Esophagus muscularis mucosa (tissue), 4 donors: ENCODE results near the gene MTHFD2L. TPM values are rescaled to one million over a fixed set of nuclear protein-coding genes. Genes with fewer than 3 reads are reported as not detected.

Experiments used
- DNase-seq: peaks from one replicate; pipeline ENCODE4 v3.0.0-alpha.2; 2017; ENCODE audit errors: extremely low spot score
- H3K27ac ChIP-seq, 4 donors: fragments of 200-600 bp; sonication (generic); replicated peaks in 1 of 4; 1 replicate in 3 of 4; 2 replicates in 1 of 4; pipeline ENCODE4 v1.5.1; 2016 to 2019; ENCODE audit warnings: mild to moderate bottlenecking in 1 of 4
- H3K27me3 ChIP-seq, 4 donors: fragments of 200-600 bp; sonication (generic); one replicate each; pipeline versions ENCODE4 v1.5.1 to v1.6.0; 2016 to 2019
- H3K36me3 ChIP-seq, 4 donors: fragments of 200-600 bp; sonication (generic); one replicate each; pipeline ENCODE4 v1.5.1; 2016 to 2019
- H3K4me1 ChIP-seq, 4 donors: fragments of 200-600 bp; sonication (generic); one replicate each; pipeline ENCODE4 v1.5.1; 2016 to 2019
- H3K4me3 ChIP-seq, 4 donors: fragments of 200-600 bp; sonication (generic); 1 replicate in 2 of 4; 2 replicates in 2 of 4; pipeline ENCODE4 v1.5.1; 2016 to 2019; ENCODE audit warnings: mild to moderate bottlenecking in 4 of 4, moderate library complexity in 1 of 4
- H3K9me3 ChIP-seq, 4 donors: fragments of 200-600 bp; sonication (generic); 1 replicate in 3 of 4; 2 replicates in 1 of 4; pipeline ENCODE4 v1.5.1; 2016 to 2019
- CTCF ChIP-seq, 3 experiments: fragments of 200-600 bp in 2 of 3; fragments of 450-650 bp in 1 of 3; sonication (generic) in 2 of 3; IDR thresholded peaks; one replicate each; pipeline ENCODE4 v1.5.1; 2017 to 2019; ENCODE audit warnings: antibody characterized with exemption in 3 of 3, mild to moderate bottlenecking in 2 of 3, moderate library complexity in 1 of 3
- EP300 ChIP-seq: sonication (generic); formaldehyde crosslinking; IDR thresholded peaks from one replicate; pipeline ENCODE4 v1.6.1; 2017; ENCODE audit warnings: antibody characterized with exemption
- POLR2A ChIP-seq: fragments of 450-650 bp; IDR thresholded peaks from one replicate; pipeline ENCODE4 v1.6.1; 2017; ENCODE audit warnings: antibody characterized with exemption, moderate library complexity, mild to moderate bottlenecking, low read depth
- POLR2AphosphoS5 ChIP-seq, 2 donors: sonication (generic); formaldehyde crosslinking; IDR thresholded peaks; one replicate each; pipeline ENCODE4 v1.6.1; 2017; ENCODE audit warnings: antibody characterized with exemption in 2 of 2
- WGBS: methylation state at CpG from one replicate; pipeline ENCODE4 v1.1.5; 2018; 5-methylcytosine and 5-hydroxymethylcytosine counted together
- intact Hi-C: fragments of 100-400 bp; cut with DNase I; formaldehyde crosslinking; loops from one replicate; pipeline ENCODE4 v1.15.1; 2023
- total RNA-seq, 4 donors: library from RNA; depleted of rRNA; stranded (reverse); fragments of >200 nt; gene quantifications; one replicate each; pipeline versions ENCODE4 v1.1.0 to v1.2.1, GENCODE V29; 2016

MTHFD2L gene
- total RNA-seq, 4 donors from 2014 or later, result 10.2 to 23.7 (median 19.2) TPM

- no peak for TF ChIP-seq EP300
- no peak for TF ChIP-seq POLR2AphosphoS5 (IDR thresholded peaks at IDR 0.05)
- no peak for TF ChIP-seq CTCF (IDR thresholded peaks at IDR 0.05)
- TF ChIP-seq POLR2A, result no peak
Measured at GRCh38 chr4:74114234-74114633, 43.7 kb upstream of the MTHFD2L start.

GRCh38 chr4:74117024-74117534, 40.8 kb upstream of the MTHFD2L start:
- H3K4me3 ChIP-seq, result no peak overlapping the region
- no peak for DNase-seq
- peaks cover 23 to 27% (median 24%) of the 10 kb centered on the region in 4 donors for H3K4me1 ChIP-seq
- no peaks in the 10 kb centered on the region for H3K36me3 ChIP-seq
- 23% methylated on average over 3 of the region's 3 CpGs for WGBS
- H3K27me3 ChIP-seq, result no peaks in the 10 kb centered on the region
- no peak for TF ChIP-seq POLR2A
- no peak for TF ChIP-seq CTCF (IDR thresholded peaks at IDR 0.05)
- TF ChIP-seq EP300, result no peak
- peak; percentile 83 to 88 for TF ChIP-seq POLR2AphosphoS5 (IDR thresholded peaks at IDR 0.05)
- intact Hi-C loops, result no loop called here
- H3K27ac ChIP-seq, result peak overlapping the region; percentile 38 to 64 (median 50)
- H3K9me3 ChIP-seq, result no peaks in the 10 kb centered on the region

More at GRCh38 chr4:74114234-74114633, 43.7 kb upstream of the MTHFD2L start:
- Histone ChIP-seq H3K4me3 (no peak overlapping the region), H3K27ac (no peak overlapping the region), H3K9me3 (no peaks in the 10 kb centered on the region), H3K27me3 (no peaks in the 10 kb centered on the region), H3K4me1 (peaks cover 29 to 38% (median 33%) of the 10 kb centered on the region in 4 donors), H3K36me3 (no peaks in the 10 kb centered on the region)
- no peak for DNase-seq
- 100% methylated on average over 1 of the region's 1 CpG for WGBS
- intact Hi-C loops, result no loop called here

- DNase-seq, result no peak
- Histone ChIP-seq H3K4me1 (peaks cover 17 to 22% (median 21%) of the 10 kb centered on the region in 4 donors), H3K36me3 (no peaks in the 10 kb centered on the region), H3K27ac (no peak overlapping the region), H3K9me3 (no peaks in the 10 kb centered on the region), H3K27me3 (no peaks in the 10 kb centered on the region), H3K4me3 (no peak overlapping the region)
- WGBS, result 96% methylated on average over 6 of the region's 6 CpGs
- no peak for TF ChIP-seq CTCF (IDR thresholded peaks at IDR 0.05)
- no peak for TF ChIP-seq EP300
- TF ChIP-seq POLR2AphosphoS5 (IDR thresholded peaks at IDR 0.05), result no peak
- no peak for TF ChIP-seq POLR2A
- intact Hi-C loops, result no loop called here
Measured at GRCh38 chr4:74118600-74119338, 39.1 kb upstream of the MTHFD2L start.

GRCh38 chr4:74120086-74120485, 37.8 kb upstream of the MTHFD2L start:
- no peaks in the 10 kb centered on the region for H3K36me3 ChIP-seq
- peaks cover 17 to 22% (median 21%) of the 10 kb centered on the region in 4 donors for H3K4me1 ChIP-seq
- intact Hi-C loops, result no loop called here
- no peak overlapping the region for H3K4me3 ChIP-seq
- DNase-seq, result no peak
- H3K9me3 ChIP-seq, result no peaks in the 10 kb centered on the region
- TF ChIP-seq POLR2A (no peak), EP300 (no peak), CTCF (IDR thresholded peaks at IDR 0.05) (no peak), POLR2AphosphoS5 (IDR thresholded peaks at IDR 0.05) (no peak)
- no peaks in the 10 kb centered on the region for H3K27me3 ChIP-seq
- H3K27ac ChIP-seq, result no peak overlapping the region
- 92% methylated on average over 1 of the region's 1 CpG for WGBS
